AG08396 (cell line): Measurements from ENCODE around the gene KRTAP5-4.

Source experiments
- DNase-seq: peaks from one replicate; pipeline ENCODE4 v3.0.0; 2012; ENCODE audit warnings: low spot score, mixed read lengths

The KRTAP5-4 gene

DNA sequence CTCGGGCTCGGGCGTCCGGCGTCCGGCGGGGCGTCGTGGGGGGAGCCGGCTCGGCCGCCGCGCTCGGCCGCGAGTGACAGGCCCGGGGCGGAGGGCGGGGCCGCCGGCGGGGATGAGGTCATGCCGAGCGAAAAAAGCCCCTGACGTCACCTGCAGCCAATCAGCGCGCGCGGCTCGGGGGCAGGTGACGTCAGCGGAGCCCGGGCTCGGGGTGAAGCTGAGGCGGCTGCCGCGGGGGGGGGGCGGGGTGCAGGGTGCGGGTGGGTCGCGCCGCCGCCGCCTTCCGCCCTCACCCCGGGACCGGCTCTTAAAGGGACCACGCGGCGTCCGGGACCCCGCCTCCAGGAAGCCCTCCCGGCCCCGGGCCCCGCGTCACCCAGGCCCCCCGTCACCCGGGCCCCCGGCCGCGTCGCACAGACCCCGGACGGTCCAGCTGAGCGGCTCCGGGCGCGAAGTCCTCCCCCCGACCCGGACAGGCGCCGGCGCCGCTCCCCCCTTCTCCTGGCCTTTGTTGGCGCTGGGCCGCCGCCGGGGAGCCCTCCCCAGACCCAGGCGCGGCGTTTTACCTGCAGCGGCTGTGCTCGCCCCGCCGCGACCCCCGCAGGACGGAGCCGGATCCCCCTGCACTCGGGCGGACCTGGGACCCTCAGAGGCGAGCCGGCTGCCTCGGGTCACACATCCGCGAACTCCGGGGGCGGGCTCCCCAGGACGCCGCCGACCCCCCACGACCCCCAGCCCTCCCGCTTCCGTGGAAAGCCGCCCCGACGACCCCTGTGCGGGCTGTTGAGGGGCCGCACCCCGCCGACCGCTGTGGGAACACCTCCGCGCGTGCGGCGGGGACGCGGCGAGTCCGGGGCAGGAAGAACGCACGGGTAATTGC, 49.5 kb downstream of the KRTAP5-4 start, which contains the start of gene DUSP8:
Gene DUSP8, minus strand, starts transcription at position 75 of the 880 bp plus-strand sequence. CDS start 6,445 bp downstream, outside the sequence.
- peak; percentile 99 for DNase-seq

DNA sequence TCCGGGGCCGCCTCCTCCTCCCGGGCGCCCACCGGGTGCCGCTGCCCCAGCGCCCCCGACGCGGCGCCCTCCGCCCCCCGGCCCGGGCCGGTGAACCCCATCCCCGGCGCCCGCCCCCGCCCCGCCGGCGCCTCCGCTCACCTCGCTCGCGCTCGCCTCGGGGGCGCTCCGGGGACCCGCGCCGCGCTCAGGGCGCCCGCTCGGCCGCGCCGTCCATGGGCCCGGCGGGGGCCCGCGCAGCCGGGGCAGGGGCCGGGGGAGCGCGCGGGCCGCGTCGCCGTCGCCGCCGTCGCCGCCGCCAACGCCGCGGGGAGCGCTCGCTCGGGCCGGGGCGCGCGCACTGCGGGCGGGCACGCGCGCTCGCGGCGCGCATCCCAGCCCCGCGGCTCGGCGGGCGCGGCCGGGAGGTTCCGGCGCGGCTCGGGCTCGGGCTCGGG, 50.2 kb downstream of the KRTAP5-4 start:
- DNase-seq, result no peak
